GM21786 (cell line): ENCODE data around the gene FAM174B.

Experiments
- ATAC-seq: cut with Tn5 transposase; IDR thresholded peaks from one replicate; pipeline ENCODE4 v1.9.1; 2021; ENCODE audit not compliant: unreplicated experiment

FAM174B gene

DNA sequence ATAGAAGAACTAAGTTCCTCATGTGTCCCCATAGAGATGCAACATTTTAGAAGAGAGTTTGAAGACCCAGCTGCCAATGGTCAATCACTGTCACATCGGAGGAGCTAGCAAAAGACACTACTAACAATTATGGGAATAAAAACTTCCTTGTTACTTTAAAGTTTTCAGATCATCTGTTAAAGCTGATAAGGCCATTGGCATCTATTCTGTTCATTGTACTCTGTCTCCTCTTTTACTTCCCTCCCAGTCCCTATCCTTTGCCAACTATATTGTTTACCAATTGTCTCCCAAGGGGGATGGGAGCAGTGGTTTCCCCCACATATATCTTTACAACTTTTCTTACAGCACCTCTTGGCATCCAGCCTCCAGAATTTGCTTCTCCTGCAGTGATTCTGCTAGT is 81.0 kb downstream of the FAM174B start:
- no peak for ATAC-seq

DNA sequence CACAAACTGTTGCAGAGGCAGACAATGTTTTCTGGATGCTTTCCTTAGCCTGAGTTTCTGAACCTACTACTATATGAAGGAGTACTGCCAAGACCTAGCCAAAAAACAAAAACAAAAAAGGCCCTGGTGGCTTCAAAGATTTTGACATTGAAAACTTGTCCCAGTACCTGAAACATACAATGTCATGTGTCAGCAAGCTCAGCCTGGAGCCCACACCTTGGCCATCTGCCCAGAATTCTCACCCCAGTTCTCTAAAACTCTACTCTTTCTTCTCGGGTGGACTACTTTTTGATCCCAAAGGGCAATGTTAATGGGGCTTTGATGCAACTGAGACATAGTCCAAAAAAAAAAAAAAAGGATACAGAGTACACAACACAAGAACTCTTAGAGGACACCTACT is 81.4 kb downstream of the FAM174B start:
- no peak for ATAC-seq

DNA sequence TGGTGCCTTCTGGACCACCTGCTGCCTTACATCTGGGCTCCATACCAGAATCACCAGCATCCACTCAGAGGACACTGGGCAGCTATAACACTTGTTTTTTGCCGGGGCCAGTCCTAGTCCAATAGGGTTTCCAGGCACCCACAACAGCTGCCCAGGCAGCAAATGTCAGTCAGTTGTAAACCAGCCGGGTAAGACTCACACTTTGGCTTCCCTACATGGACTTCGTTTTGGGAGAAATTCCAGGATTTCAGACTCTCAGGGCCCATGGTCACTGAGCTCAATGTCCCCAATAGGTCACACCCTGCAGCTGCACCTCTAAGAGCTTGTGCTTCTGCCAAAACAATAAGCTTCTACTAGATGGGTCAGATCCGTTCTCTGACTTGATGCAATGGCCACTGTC is 83.8 kb downstream of the FAM174B start:
- no peak for ATAC-seq

DNA sequence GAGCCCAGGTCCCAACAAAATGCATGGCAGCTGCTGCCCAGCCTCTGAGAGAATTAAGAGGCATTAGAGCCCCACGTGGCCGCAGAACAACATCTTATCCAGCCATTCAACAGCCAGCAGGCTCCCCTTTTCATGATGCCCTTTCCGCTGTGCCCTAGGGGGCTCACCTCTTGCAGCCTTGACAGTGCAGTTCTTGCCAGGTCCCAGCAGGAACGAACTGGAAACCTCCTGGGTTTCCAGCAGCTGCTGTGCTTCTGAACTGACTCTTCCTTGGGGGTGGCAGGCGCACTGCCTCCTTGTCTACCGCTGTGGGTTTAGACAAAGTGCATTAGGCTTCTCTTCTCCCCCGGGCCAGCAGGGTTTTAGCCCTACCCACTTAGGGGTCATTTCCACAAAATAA is 85.2 kb downstream of the FAM174B start:
- ATAC-seq = no peak

DNA sequence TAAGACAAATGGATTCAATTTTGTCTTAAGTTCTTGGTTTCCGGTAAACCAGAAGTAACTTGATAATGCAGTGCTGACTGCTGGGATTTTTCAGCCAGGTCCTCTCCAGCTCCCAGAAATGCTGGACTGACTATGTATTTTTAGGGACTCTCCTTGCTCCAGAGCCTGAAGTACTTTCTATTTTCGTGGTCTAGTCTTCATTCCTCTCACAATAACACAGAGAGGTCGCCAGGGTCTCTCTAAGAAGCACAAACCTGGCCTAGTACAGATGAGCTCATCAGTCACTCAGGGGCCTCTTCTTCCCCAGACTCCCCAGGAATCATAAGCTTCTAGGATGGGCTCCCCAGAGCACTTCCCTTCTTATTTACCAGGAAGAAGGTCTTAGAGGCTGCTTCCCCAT is 85.8 kb downstream of the FAM174B start:
- ATAC-seq = no peak
